SK-N-SH (cell line): Measurements from ENCODE around the gene NPAS1. TPM values are rescaled to one million over a fixed set of nuclear protein-coding genes. Genes with fewer than 3 reads are reported as not detected.

Experiments used
- CTCF ChIA-PET: fragments of 300-600, 350-600 bp; formaldehyde crosslinking; extraction: SDS; loops from one replicate; lab custom pipeline; 2021; lab: Yijun Ruan, JAX
- POLR2A ChIA-PET: fragments of 350-600 bp; sonication (Branson Sonifier 250); formaldehyde crosslinking; extraction: SDS; loops from one replicate; lab custom pipeline; 2020; ENCODE audit warnings: antibody characterized with exemption, inconsistent platforms; lab: Yijun Ruan, JAX
- DNase-seq: peaks from one replicate; pipeline ENCODE4 v3.0.0; 2012
- H2AFZ ChIP-seq: fragments of 200-600 bp; sonication (generic); 2 replicates; pipeline ENCODE4 v1.8.1; 2016; ENCODE audit warnings: antibody characterized with exemption, mild to moderate bottlenecking, low read depth
- H3F3A ChIP-seq: fragments of 200-600 bp; sonication (generic); replicated peaks from 2 replicates; pipeline ENCODE3; 2016; ENCODE audit warnings: antibody characterized with exemption, mild to moderate bottlenecking; ENCODE audit not compliant: insufficient read depth
- H3K27ac ChIP-seq, 2 experiments: fragments of 200-500 bp in 1 of 2; fragments of 200-600 bp in 1 of 2; sonication (Bioruptor generic) in 1 of 2; sonication (generic), shearing (Covaris generic) in 1 of 2; 2 replicates each; pipeline versions ENCODE4 v1.5.1 to v1.6.1; 2014 to 2016; ENCODE audit warnings: low read depth in 2 of 2, inconsistent platforms in 1 of 2, low read length in 1 of 2, mild to moderate bottlenecking in 1 of 2, mixed read lengths in 1 of 2
- H3K27me3 ChIP-seq: fragments of 200-600 bp; sonication (generic), shearing (Covaris generic); 2 replicates; pipeline ENCODE4 v1.6.1; 2016; ENCODE audit warnings: mixed run types; ENCODE audit not compliant: insufficient read depth
- H3K36me3 ChIP-seq, 2 experiments: fragments of 200-500 bp in 1 of 2; fragments of 200-600 bp in 1 of 2; sonication (Bioruptor generic) in 1 of 2; sonication (generic) in 1 of 2; replicated peaks in 1 of 2; 2 replicates each; pipeline versions ENCODE3 to v1.5.1; 2014 to 2016; ENCODE audit warnings: low read length in 1 of 2, mild to moderate bottlenecking in 1 of 2; ENCODE audit not compliant: insufficient read depth in 2 of 2, control insufficient read depth in 1 of 2
- H3K4me1 ChIP-seq, 2 experiments: fragments of 200-500 bp in 1 of 2; fragments of 200-600 bp in 1 of 2; sonication (Bioruptor generic) in 1 of 2; sonication (generic), shearing (Covaris generic) in 1 of 2; 2 replicates each; pipeline versions ENCODE4 v1.5.1 to v1.6.1; 2014 to 2016; ENCODE audit warnings: low read depth in 1 of 2, low read length in 1 of 2, mixed run types in 1 of 2; ENCODE audit not compliant: insufficient read depth in 2 of 2, control insufficient read depth in 1 of 2
- H3K4me2 ChIP-seq: fragments of 200-600 bp; sonication (generic), shearing (Covaris generic); 2 replicates; pipeline ENCODE4 v1.6.1; 2017; ENCODE audit warnings: mixed run types
- H3K4me3 ChIP-seq, 2 experiments: fragments of 200-500 bp in 1 of 2; fragments of 200-600 bp in 1 of 2; sonication (Bioruptor generic) in 1 of 2; sonication (generic), shearing (Covaris generic) in 1 of 2; 2 replicates each; pipeline versions ENCODE4 v1.5.1 to v1.8.1; 2014 to 2016; ENCODE audit warnings: low read depth in 2 of 2, inconsistent platforms in 1 of 2, low read length in 1 of 2, mild to moderate bottlenecking in 1 of 2, mixed read lengths in 1 of 2, moderate library complexity in 1 of 2
- H3K79me2 ChIP-seq: fragments of 200-600 bp; sonication (generic); 2 replicates; pipeline ENCODE4 v1.8.1; 2017; ENCODE audit warnings: mild to moderate bottlenecking; ENCODE audit not compliant: insufficient read depth
- H3K9ac ChIP-seq: fragments of 200-600 bp; sonication (generic); 2 replicates; pipeline ENCODE4 v1.6.1; 2017; ENCODE audit warnings: mixed run types
- H3K9me2 ChIP-seq: fragments of 200-600 bp; sonication (generic); 2 replicates; pipeline ENCODE4 v1.6.1; 2017; ENCODE audit warnings: mixed run types
- H3K9me3 ChIP-seq: fragments of 200-600 bp; sonication (generic); 2 replicates; pipeline ENCODE4 v1.6.1; 2017; ENCODE audit warnings: mixed run types, mild to moderate bottlenecking, moderate library complexity
- H4K20me1 ChIP-seq: fragments of 200-600 bp; sonication (generic); 2 replicates; pipeline ENCODE4 v1.6.1; 2017; ENCODE audit warnings: mild to moderate bottlenecking, mixed run types; ENCODE audit not compliant: insufficient read depth
- CTCF ChIP-seq: fragments of 200-600 bp; sonication (generic); IDR thresholded peaks from 2 replicates; pipeline ENCODE4 v1.6.1; 2017; ENCODE audit warnings: antibody characterized with exemption, mild to moderate bottlenecking, moderate library complexity
- EP300 ChIP-seq, 2 experiments: IDR thresholded peaks; 2 replicates each; pipeline versions ENCODE4 v1.4.0 to v1.6.1; 2012; ENCODE audit warnings: borderline replicate concordance in 1 of 2, low read depth in 1 of 2, low read length in 1 of 2
- FOXM1 ChIP-seq: IDR thresholded peaks from 2 replicates; pipeline ENCODE4 v1.4.0; 2012; ENCODE audit warnings: low read depth, mild to moderate bottlenecking
- JUND ChIP-seq: IDR thresholded peaks from 2 replicates; pipeline ENCODE4 v1.4.0; 2012
- NRF1 ChIP-seq: IDR thresholded peaks from 2 replicates; pipeline ENCODE4 v1.6.1; 2012; ENCODE audit warnings: low read depth, mild to moderate bottlenecking, low read length
- PBX3 ChIP-seq: IDR thresholded peaks from 2 replicates; pipeline ENCODE4; 2012
- RAD21 ChIP-seq: IDR thresholded peaks from 2 replicates; pipeline ENCODE4 v1.6.1; 2012; ENCODE audit warnings: mild to moderate bottlenecking, low read length
- RCOR1 ChIP-seq: fragments of 150-350 bp; IDR thresholded peaks from 2 replicates; pipeline ENCODE4 v1.6.1; 2017; ENCODE audit warnings: antibody characterized with exemption, low read length
- RFX5 ChIP-seq: IDR thresholded peaks from 2 replicates; pipeline ENCODE4 v1.6.1; 2012; ENCODE audit warnings: mild to moderate bottlenecking, improper control_type of control experiment, low read length
- TAF1 ChIP-seq: IDR thresholded peaks from 2 replicates; pipeline ENCODE4 v1.6.1; 2012; ENCODE audit warnings: low read depth, mild to moderate bottlenecking, low read length, moderate library complexity, borderline replicate concordance
- USF2 ChIP-seq: fragments of 150-350 bp; IDR thresholded peaks from 2 replicates; pipeline ENCODE4 v1.6.1; 2017; ENCODE audit warnings: antibody characterized with exemption, low read length, low read depth, borderline replicate concordance
- YY1 ChIP-seq: IDR thresholded peaks from 2 replicates; pipeline ENCODE4 v1.4.0; 2012; ENCODE audit warnings: low read depth, mild to moderate bottlenecking
- WGBS: methylation state at CpG from one replicate; pipeline ENCODE4 v1.1.6; 2017; ENCODE audit warnings: low lambda C conversion rate; 5-methylcytosine and 5-hydroxymethylcytosine counted together
- polyA plus RNA-seq, 3 experiments: library from polyadenylated mRNA; depleted of rRNA; stranded (reverse); fragments of >200 nt; gene quantifications; 2 replicates each; pipeline ENCODE4 v1.2.3, GENCODE V29; 2012
- TF ChIP-seq, protein P1 (sequence below): IDR thresholded peaks from 2 replicates; pipeline ENCODE4 v1.6.1; 2012; ENCODE audit warnings: mild to moderate bottlenecking, low read depth, low read length, moderate library complexity

The NPAS1 gene
- polyA plus RNA-seq, 1 of the 3 experiments (the other 2 are of a cell fraction) = 1.1 TPM

DNA sequence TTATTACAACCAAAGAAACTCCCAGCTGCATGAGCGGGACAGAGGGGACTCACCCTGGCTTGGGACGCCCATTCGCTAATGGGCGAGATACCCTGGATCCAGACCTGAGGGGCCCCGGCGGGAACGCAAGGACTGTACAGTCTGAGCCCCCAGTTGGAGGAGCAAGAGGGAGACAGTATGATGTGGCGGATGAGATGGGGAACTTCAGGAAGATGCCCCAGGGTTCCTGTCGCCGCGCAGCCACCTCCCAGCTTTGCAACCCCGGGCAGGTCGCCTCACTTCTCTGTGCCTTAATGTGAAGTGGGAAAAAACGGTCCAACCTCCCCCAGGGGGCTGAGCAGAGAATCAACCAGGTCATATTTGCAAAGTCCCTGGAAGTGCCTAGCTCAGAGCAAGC, 2.5 kb downstream of the NPAS1 start (continued):
- TF ChIP-seq, protein P1, sequence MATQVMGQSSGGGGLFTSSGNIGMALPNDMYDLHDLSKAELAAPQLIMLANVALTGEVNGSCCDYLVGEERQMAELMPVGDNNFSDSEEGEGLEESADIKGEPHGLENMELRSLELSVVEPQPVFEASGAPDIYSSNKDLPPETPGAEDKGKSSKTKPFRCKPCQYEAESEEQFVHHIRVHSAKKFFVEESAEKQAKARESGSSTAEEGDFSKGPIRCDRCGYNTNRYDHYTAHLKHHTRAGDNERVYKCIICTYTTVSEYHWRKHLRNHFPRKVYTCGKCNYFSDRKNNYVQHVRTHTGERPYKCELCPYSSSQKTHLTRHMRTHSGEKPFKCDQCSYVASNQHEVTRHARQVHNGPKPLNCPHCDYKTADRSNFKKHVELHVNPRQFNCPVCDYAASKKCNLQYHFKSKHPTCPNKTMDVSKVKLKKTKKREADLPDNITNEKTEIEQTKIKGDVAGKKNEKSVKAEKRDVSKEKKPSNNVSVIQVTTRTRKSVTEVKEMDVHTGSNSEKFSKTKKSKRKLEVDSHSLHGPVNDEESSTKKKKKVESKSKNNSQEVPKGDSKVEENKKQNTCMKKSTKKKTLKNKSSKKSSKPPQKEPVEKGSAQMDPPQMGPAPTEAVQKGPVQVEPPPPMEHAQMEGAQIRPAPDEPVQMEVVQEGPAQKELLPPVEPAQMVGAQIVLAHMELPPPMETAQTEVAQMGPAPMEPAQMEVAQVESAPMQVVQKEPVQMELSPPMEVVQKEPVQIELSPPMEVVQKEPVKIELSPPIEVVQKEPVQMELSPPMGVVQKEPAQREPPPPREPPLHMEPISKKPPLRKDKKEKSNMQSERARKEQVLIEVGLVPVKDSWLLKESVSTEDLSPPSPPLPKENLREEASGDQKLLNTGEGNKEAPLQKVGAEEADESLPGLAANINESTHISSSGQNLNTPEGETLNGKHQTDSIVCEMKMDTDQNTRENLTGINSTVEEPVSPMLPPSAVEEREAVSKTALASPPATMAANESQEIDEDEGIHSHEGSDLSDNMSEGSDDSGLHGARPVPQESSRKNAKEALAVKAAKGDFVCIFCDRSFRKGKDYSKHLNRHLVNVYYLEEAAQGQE = no peak
- no peak for TF ChIP-seq YY1
- TF ChIP-seq RCOR1 = no peak
- TF ChIP-seq PBX3 = no peak
- no peak for TF ChIP-seq JUND
- no peak for TF ChIP-seq CTCF
- TF ChIP-seq RAD21 = no peak
- no peak for TF ChIP-seq FOXM1
- no peak for TF ChIP-seq EP300 (IDR thresholded peaks at IDR 0.05; ENCODE audit: borderline replicate concordance in 1 of 2, low read depth in 1 of 2, low read length in 1 of 2)

- CTCF ChIA-PET = interaction anchor here (0.6 to 10.5 kb wide), 5 partner anchors 10 to 103 kb away, joined by 3 to 98 read pairs (median 7); no protein-coding TSS in a partner anchor
- H4K20me1 ChIP-seq = peaks cover 5% of the 10 kb centered on the region; the same call in 1 of the 2 replicates
- peaks cover 47% of the 10 kb centered on the region for H3K27me3 ChIP-seq
- H3K4me3 ChIP-seq = peak overlapping the region in 1 of 2 experiments; percentile 3; a peak in 1 of 4 replicates
- DNase-seq = no peak
- H3K79me2 ChIP-seq = no peaks in the 10 kb centered on the region
- WGBS = 5% methylated on average over 22 of the region's 33 CpGs
- no peaks in the 10 kb centered on the region for H3K9me2 ChIP-seq
- H3K4me1 ChIP-seq = peaks cover 3 to 19% of the 10 kb centered on the region in 2 experiments; a peak in 2 of 4 replicates
- no peaks in the 10 kb centered on the region for H3K9me3 ChIP-seq
- peak overlapping the region; percentile 33; the same call in 1 of the 2 replicates for H3K4me2 ChIP-seq
- H3K9ac ChIP-seq = no peak overlapping the region
- no peaks in the 10 kb centered on the region for H3K36me3 ChIP-seq
- POLR2A ChIA-PET = interaction anchor here (0.6 kb wide), 1 partner anchor 192 kb away, joined by 3 read pairs; no protein-coding TSS in a partner anchor
- H3K27ac ChIP-seq = no peak overlapping the region
- no peak overlapping the region for H2AFZ ChIP-seq
- TF ChIP-seq RAD21 = no peak
- TF ChIP-seq EP300 (IDR thresholded peaks at IDR 0.05; ENCODE audit: borderline replicate concordance in 1 of 2, low read depth in 1 of 2, low read length in 1 of 2) = no peak
- TF ChIP-seq RFX5 = no peak
- TF ChIP-seq TAF1 = no peak
- no peak for TF ChIP-seq YY1
- no peak for TF ChIP-seq USF2
- TF ChIP-seq NRF1 = no peak
- TF ChIP-seq, all 33 proteins: peak for 0
- peaks cover 15% of the 10 kb centered on the region for H3F3A ChIP-seq
Measured at GRCh38 chr19:47022541-47023447, 3.2 kb downstream of the NPAS1 start.
